HFFc6 (cell line): ENCODE results near the gene KRTAP5-9. TPM values are rescaled to one million over a fixed set of nuclear protein-coding genes. Genes with fewer than 3 reads are reported as not detected.
"Not testable (repeated sequence)": the region's sequence is repeated elsewhere in the genome, so short reads cannot be mapped to it uniquely, and the experiment has no call there.

Source experiments
- DNase-seq: peaks from one replicate; pipeline ENCODE4 v3.0.0-alpha.2; 2018
- H3K27ac Mint-ChIP-seq: 2 replicates; pipeline ENCODE4 v1.8.0; 2020; ENCODE audit warnings: mild to moderate bottlenecking, mixed read lengths
- H3K27me3 Mint-ChIP-seq: 2 replicates; pipeline ENCODE4 v1.8.0; 2021; ENCODE audit warnings: mild to moderate bottlenecking, moderate library complexity, mixed read lengths; ENCODE audit not compliant: insufficient read depth
- H3K36me3 Mint-ChIP-seq: 2 replicates; pipeline ENCODE4 v1.8.0; 2021; ENCODE audit warnings: low read depth, mixed read lengths
- H3K4me1 Mint-ChIP-seq: 2 replicates; pipeline ENCODE4 v1.8.0; 2020; ENCODE audit warnings: low read depth, mixed read lengths
- H3K4me3 Mint-ChIP-seq: 2 replicates; pipeline ENCODE4 v1.8.0; 2020; ENCODE audit warnings: mild to moderate bottlenecking, moderate library complexity, mixed read lengths
- H3K9me3 Mint-ChIP-seq: 2 replicates; pipeline ENCODE4 v1.8.0; 2020; ENCODE audit warnings: mild to moderate bottlenecking, mixed read lengths
- total RNA-seq, 6 experiments: library from RNA; stranded (reverse); fragmentation: NEBNext Ultra II Directional; extraction: Animal tissue kit (Norgen Biotek cat#: 25700); gene quantifications; 2 replicates in 1 of 6; 3 replicates in 5 of 6; pipeline ENCODE4 v1.2.3, GENCODE V29; 2021
- TF ChIP-seq, protein P1 (sequence below): fragments of 200-600 bp; sonication (generic); IDR thresholded peaks from 2 replicates; pipeline ENCODE4 v1.5.0; 2021; ENCODE audit warnings: antibody characterized with exemption, mild to moderate bottlenecking

KRTAP5-9 gene
- total RNA-seq, 6 experiments from 2014 or later, result 0.26 TPM; not detected in 5

DNA sequence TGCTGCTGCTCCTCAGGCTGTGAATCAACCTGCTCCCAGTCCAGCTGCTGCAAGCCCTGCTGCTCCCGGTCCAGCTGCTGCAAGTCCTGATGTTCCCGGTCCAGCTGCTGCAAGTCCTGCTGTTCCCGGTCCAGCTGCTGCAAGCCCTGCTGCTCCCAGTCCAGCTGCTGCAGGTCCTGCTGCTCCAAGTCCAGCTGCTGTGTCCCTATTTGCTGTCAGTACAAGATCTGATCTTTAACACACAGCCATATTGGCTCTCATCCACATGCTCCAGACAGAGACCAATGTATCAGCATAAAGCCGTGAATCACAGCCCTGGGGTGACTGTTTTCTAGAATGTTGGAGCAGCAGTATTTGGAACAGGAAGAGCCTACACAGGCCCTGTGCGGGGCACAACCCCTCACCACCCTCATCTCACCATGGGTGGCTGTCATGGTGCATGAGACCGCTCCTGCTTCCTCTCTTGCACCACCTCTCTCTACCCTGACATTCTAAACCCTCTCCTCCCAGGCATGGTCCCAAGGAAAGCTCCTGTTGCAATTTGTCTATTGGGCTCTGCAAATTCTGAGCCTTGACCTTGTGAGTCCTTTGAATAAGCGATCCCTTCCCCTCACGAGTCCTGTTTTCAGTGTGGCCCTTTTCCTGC is 20.6 kb downstream of the KRTAP5-9 start:
- peak; percentile 60 for DNase-seq
- Mint-ChIP-seq H3K27ac (no peak overlapping the region), H3K4me1 (peaks cover 8% of the 10 kb centered on the region; the same call in 1 of the 2 replicates), H3K36me3 (no peaks in the 10 kb centered on the region), H3K4me3 (no peak overlapping the region), H3K27me3 (peaks cover 35% of the 10 kb centered on the region), H3K9me3 (no peaks in the 10 kb centered on the region)
- TF ChIP-seq, protein P1, sequence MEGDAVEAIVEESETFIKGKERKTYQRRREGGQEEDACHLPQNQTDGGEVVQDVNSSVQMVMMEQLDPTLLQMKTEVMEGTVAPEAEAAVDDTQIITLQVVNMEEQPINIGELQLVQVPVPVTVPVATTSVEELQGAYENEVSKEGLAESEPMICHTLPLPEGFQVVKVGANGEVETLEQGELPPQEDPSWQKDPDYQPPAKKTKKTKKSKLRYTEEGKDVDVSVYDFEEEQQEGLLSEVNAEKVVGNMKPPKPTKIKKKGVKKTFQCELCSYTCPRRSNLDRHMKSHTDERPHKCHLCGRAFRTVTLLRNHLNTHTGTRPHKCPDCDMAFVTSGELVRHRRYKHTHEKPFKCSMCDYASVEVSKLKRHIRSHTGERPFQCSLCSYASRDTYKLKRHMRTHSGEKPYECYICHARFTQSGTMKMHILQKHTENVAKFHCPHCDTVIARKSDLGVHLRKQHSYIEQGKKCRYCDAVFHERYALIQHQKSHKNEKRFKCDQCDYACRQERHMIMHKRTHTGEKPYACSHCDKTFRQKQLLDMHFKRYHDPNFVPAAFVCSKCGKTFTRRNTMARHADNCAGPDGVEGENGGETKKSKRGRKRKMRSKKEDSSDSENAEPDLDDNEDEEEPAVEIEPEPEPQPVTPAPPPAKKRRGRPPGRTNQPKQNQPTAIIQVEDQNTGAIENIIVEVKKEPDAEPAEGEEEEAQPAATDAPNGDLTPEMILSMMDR, result no peak

DNA sequence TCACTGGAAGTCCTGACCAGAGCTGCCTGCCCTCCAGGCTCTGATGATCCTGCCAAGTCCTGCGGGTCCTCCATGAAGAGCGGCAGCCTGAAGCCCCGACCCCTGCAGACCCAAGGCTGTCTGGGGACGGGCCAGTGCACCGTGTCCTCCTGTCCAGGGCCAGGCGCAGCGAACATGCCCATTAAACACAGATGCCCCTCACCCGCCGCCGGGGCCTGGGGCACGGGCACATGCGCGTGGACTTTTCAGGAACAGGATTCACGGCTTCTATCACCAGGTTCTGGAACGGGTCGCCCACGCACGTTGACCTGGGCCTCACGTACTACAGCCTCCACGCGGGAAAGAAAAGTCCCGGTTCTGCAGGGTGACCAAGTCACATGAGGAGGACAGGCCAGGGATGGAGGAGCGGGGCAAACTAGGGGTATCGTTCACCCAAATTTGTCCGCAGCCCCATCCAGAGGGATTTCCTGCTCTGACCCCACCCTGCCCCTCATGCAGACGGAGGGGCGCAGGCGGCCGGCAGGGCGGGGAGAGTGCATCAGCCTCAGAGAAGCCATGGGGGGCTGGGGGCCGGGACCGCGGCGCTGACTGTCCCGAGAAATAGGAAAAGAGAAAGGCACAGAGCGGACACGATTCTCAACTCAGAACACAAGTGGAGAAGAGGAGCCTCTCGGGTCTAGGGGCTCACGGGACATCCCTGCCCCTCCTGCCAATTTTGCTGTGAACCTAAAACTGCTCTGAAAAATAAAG is 23.1 kb downstream of the KRTAP5-9 start:
- H3K4me1 Mint-ChIP-seq, H3K36me3 Mint-ChIP-seq, H3K9me3 Mint-ChIP-seq, H3K27ac Mint-ChIP-seq, DNase-seq, H3K4me3 Mint-ChIP-seq: not testable (repeated sequence)
- peaks cover 33% of the 10 kb centered on the region for H3K27me3 Mint-ChIP-seq

DNA sequence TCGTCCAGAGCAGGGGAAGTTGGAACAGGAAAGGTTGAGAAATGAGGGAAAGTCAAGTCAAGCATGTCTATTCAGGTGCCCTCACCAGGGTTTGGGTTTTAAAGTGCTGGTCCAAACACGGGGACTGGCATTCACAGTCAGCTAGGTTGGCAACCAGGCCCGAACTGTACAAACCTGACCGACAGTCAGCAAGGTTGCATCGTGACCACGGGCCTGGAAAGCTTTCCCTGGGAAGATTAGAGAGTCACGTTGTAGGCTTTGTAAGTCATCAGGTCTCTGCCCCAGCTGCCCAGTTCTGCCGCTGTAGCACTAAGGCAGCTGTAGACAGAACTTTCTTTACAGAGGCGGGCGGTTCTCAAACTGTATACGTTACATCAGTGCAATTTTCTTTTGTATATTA is 24.6 kb downstream of the KRTAP5-9 start:
- Mint-ChIP-seq H3K27ac (no peak overlapping the region), H3K9me3 (no peaks in the 10 kb centered on the region), H3K27me3 (peaks cover 29% of the 10 kb centered on the region), H3K36me3 (no peaks in the 10 kb centered on the region), H3K4me3 (no peak overlapping the region), H3K4me1 (peaks cover 8% of the 10 kb centered on the region; the same call in 1 of the 2 replicates)
- TF ChIP-seq, protein P1, result no peak
- DNase-seq, result no peak

DNA sequence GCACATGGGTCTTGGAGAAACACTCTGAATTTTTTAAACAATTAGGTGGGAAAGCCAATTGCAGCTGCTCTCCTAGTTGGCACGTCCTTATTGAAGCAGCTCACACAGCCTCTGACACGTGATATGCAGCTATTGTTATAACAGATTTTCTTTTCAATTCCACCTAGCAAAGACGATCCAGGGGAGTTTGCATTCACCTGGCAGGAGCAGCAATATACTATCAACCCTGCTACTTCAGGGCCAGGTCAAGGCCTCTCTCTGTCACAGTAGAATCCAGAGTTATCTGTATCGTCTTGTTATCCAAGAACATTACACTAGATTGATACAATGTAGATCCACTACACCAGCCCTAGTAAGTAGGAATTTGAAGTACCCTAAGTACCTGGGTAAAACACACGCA is 26.2 kb downstream of the KRTAP5-9 start:
- no peak overlapping the region for H3K27ac Mint-ChIP-seq
- H3K36me3 Mint-ChIP-seq, result no peaks in the 10 kb centered on the region
- H3K27me3 Mint-ChIP-seq, result peaks cover 21% of the 10 kb centered on the region
- no peaks in the 10 kb centered on the region for H3K9me3 Mint-ChIP-seq
- TF ChIP-seq, protein P1, result no peak
- no peaks in the 10 kb centered on the region; the same call in 1 of the 2 replicates for H3K4me1 Mint-ChIP-seq
- H3K4me3 Mint-ChIP-seq, result no peak overlapping the region
- no peak for DNase-seq

DNA sequence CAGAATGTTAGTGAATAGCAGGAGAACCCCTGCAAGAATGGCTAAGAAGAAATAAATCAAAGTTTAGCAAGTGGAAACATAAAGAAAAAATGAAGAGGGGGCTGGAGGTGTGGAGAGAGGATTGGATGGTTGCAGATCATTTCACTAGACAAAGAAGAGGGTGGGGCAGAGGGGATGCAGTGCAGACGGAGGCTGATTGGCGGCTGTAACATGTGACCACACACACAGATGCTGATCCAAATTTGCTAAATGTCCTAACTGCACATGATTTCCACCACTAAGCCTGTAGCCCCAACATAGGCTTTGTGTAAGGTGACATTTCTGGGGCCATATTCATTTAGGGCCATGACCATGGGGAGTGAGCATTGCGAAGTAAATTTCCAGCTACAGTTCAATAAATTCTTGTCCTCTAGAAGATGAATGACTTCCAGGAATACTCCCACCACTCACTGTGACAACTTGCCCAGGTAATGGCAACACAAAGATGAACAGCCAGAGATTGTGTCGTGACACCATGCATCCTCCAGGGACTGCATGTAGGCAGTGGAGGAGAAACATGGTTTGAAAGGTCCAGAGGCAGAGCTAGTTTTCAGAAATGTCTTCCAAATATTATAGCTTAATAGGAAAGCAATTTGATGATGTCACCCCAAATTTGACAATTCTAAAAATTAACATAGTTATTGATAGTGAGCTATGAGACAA is 27.7 kb downstream of the KRTAP5-9 start:
- H3K4me3 Mint-ChIP-seq, result no peak overlapping the region
- TF ChIP-seq, protein P1, result no peak
- peaks cover 17% of the 10 kb centered on the region for H3K27me3 Mint-ChIP-seq
- peaks cover 13% of the 10 kb centered on the region for H3K4me1 Mint-ChIP-seq
- no peak for DNase-seq
- H3K9me3 Mint-ChIP-seq, result no peaks in the 10 kb centered on the region
- no peak overlapping the region for H3K27ac Mint-ChIP-seq
- H3K36me3 Mint-ChIP-seq, result no peaks in the 10 kb centered on the region

DNA sequence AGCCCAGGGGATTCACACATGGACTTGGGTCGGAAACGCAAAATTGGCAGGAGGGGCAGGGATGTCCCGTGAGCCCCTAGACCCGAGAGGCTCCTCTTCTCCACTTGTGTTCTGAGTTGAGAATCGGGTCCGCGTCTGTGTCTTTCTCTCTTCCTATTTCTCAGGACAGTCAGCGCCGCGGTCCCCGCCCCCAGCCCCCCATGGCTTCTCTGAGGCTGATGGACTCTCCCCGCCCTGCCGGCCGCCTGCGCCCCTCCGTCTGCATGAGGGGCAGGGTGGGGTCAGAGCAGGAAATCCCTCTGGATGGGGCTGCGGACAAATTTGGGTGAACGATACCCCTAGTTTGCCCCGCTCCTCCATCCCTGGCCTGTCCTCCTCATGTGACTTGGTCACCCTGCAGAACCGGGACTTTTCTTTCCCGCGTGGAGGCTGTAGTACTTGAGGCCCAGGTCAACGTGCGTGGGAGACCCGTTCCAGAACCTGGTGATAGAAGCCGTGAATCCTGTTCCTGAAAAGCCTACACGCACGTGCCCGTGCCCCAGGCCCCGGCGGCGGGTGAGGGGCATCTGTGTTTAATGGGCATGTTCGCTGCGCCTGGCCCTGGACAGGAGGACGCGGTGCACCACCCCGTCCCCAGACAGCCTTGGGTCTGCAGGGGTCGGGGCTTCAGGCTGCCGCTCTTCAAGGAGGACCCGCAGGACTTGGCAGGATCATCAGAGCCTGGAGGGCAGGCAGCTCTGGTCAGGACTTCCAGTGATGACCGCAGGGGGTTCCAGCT is 28.7 kb downstream of the KRTAP5-9 start:
- not testable (repeated sequence) for H3K36me3 Mint-ChIP-seq, H3K9me3 Mint-ChIP-seq, DNase-seq, H3K27ac Mint-ChIP-seq, H3K4me3 Mint-ChIP-seq
- H3K27me3 Mint-ChIP-seq, result peaks cover 20% of the 10 kb centered on the region
- H3K4me1 Mint-ChIP-seq, result peaks cover 18% of the 10 kb centered on the region
